SHP77 treated with DMSO at 0.1 percent for 48 hours (cell line): ENCODE measurements around the gene MINDY4.

Experiments used
- DNase-seq: peaks from one replicate; lab custom pipeline; 2025; lab: John Stamatoyannopoulos, UW

The MINDY4 gene

GRCh38 chr7:30855936-30856335, 84.7 kb downstream of the MINDY4 start:
- DNase-seq: no peak

GRCh38 chr7:30858576-30858975, 87.4 kb downstream of the MINDY4 start:
- DNase-seq: no peak

- no peak for DNase-seq
Measured at GRCh38 chr7:30859202-30859939, 88.2 kb downstream of the MINDY4 start.

- DNase-seq: no peak
Measured at GRCh38 chr7:30859940-30860496, 88.8 kb downstream of the MINDY4 start.

GRCh38 chr7:30861612-30862011, 90.4 kb downstream of the MINDY4 start:
- no peak for DNase-seq

GRCh38 chr7:30862995-30863705, 91.9 kb downstream of the MINDY4 start:
- no peak for DNase-seq

GRCh38 chr7:30863706-30864035, 92.5 kb downstream of the MINDY4 start:
- no peak for DNase-seq

GRCh38 chr7:30864101-30864500, 92.9 kb downstream of the MINDY4 start:
- no peak for DNase-seq

GRCh38 chr7:30865076-30865475, 93.9 kb downstream of the MINDY4 start:
- DNase-seq: no peak

GRCh38 chr7:30865821-30866220, 94.6 kb downstream of the MINDY4 start:
- no peak for DNase-seq

GRCh38 chr7:30866939-30867338, 95.7 kb downstream of the MINDY4 start:
- DNase-seq: no peak

- no peak for DNase-seq
Measured at GRCh38 chr7:30867483-30867882, 96.3 kb downstream of the MINDY4 start.

- no peak for DNase-seq
Measured at GRCh38 chr7:30869794-30870611, 98.8 kb downstream of the MINDY4 start.

GRCh38 chr7:30870821-30871518, 99.8 kb downstream of the MINDY4 start:
- no peak for DNase-seq

- DNase-seq: no peak
Measured at GRCh38 chr7:30871655-30872054, 100.4 kb downstream of the MINDY4 start.

GRCh38 chr7:30873207-30873606, 102.0 kb downstream of the MINDY4 start:
- DNase-seq: no peak

- no peak for DNase-seq
Measured at GRCh38 chr7:30873656-30874055, 102.4 kb downstream of the MINDY4 start.

- DNase-seq: no peak
Measured at GRCh38 chr7:30874656-30875302, 103.6 kb downstream of the MINDY4 start.

- DNase-seq: no peak
Measured at GRCh38 chr7:30877015-30877769, 106.0 kb downstream of the MINDY4 start.

GRCh38 chr7:30877993-30878392, 106.8 kb downstream of the MINDY4 start:
- no peak for DNase-seq
